Stimulated activated CD4-positive, alpha-beta T cell treated with anti-CD3 and anti-CD28 coated beads, Interleukin-4, amount 100 ng/mL, for 1 hour (primary cell): ENCODE results near the gene MADCAM1.
"Not testable (repeated sequence)": the region's sequence is repeated elsewhere in the genome, so short reads cannot be mapped to it uniquely, and the experiment has no call there.

Experiments
- DNase-seq: peaks from one replicate; pipeline ENCODE4 v3.0.0-alpha.2; 2020

Gene MADCAM1

DNA sequence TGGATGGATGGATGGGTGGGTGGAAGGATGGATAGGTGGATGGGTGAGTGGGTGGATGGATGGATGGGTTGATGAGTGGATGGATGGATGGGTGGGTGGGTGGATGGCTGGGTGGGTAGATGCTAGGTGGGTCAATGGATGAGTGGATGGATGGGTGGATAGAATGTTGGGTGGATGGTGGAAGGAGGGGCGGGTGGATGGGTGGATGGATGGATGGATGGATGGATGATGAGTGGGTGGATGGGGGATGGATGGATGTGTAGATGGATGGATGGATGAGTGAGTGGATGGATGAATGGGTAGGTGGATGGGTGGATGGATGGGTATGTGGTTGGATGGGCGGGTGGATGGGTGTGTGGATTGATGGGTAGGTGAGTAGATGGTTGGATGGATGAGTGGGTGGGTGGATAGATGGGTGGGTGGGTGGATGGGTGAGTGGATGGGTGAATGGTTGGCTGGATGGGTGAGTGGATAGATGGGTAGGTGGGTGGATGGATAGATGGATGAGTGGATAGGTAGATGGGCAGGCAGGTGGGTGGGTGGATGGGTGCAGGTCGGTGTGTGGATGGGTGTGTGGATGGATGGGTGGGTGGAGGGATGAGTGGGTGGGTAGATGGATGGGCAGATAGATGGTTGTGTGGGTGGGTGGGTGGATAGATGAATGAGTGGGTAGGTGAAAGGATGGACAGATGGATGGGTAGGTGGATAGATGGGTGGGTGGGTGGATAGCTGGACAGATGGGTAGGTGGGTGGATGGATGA lies 31.1 kb upstream of the MADCAM1 start:
- no peak for DNase-seq

DNA sequence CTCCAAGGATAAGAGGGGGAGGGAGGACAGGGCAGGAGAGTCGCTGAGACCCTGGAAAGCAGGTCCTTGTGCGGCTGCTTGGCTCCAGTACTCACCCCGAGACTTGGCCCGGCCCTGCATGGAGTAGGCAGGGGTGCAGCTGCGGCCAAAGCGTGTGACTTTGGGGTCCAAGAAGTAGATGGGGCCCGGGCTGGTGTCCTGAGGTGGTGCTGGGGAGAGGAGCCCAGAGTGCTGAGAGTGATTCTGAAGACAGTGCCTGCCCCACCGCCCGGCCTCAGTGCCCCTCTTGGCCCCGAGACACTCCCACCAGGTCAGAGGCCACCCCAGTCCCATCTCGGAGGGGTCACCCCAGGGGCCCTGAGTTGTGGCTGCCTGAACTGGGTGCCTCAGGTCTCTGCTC lies 28.7 kb upstream of the MADCAM1 start:
- DNase-seq = no peak

DNA sequence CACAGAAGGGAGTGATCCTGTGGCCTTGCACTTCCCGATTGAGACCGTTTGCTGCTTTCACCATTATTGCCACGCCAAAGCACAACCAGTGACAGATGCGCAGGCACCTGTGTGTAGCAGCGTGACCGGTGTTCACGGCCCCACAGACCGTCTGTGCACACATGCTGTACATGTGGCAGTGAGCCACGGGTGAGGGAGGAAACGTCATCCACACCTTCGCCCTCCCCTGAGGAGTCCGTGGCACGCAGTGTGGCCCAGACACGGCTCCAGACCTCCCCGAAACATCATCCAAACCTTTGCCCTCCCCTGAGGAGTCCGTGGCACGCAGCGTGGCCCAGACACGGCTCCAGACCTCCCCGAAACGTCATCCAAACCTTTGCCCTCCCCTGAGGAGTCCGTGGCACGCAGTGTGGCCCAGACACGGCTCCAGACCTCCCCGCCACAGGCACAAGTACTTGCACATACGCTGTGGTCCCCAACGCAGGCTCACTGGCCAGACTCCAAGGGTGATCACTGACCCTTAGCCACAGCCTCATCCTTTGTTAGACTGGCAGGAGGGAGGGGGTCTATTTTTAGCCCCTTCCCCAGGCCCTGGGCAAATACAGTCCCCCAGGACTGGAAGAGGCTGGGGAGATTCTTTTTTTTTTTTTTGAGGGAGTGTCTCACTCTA lies 27.6 kb upstream of the MADCAM1 start:
- no peak for DNase-seq

GRCh38 chr19:469833-470232 lies 26.5 kb upstream of the MADCAM1 start:
- DNase-seq = no peak

- DNase-seq = no peak
These were observed 25.6 kb upstream of the MADCAM1 start for GRCh38 chr19:470701-471100.

GRCh38 chr19:472005-472858 lies 24.1 kb upstream of the MADCAM1 start:
- no peak for DNase-seq

DNA sequence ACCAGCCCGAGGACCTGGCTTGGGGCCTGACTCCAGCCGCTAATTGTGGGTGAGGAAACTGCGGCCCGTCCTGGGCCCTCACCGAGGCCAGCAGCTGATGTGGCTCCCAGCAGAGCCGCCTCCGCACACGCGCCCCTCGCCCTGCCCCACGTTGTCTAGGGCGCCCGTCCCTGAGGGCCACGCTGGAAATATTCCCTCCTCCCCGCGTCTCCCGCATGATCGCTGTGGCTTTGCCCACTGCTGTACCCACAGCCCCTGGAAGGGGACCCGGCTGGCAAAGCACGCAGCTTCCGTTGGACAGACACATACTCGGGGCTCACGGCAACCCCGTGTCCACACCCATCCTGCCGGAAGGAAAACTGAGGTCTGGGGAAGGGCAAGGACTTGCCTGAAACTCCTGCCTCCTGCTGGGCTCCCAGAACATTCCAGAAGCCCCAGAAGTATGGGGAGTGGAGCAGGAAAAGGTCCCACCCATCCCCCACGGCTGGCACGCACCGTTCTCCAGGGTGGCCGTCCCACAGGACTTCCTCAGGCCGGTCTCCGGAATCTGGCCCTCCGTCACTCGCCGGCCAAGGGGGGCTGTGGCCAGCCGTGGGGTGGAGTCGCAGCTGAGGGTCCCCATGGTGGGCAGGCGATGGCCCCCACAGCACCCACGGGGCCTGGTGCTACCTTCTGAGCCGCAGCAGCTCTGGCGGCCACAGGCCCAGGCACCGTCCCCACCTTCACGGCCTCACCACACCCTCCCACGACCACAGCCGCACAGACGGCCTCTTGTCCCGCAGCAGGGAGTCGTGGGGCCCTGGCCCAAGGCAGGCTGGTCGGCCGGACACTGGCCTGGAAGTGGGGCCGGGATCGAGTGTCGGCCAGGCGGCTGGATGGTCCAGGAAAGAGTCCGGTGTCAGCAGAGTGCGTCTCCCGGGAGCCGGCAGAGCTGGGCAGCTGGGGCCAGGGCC lies 21.9 kb upstream of the MADCAM1 start:
- DNase-seq = no peak

DNA sequence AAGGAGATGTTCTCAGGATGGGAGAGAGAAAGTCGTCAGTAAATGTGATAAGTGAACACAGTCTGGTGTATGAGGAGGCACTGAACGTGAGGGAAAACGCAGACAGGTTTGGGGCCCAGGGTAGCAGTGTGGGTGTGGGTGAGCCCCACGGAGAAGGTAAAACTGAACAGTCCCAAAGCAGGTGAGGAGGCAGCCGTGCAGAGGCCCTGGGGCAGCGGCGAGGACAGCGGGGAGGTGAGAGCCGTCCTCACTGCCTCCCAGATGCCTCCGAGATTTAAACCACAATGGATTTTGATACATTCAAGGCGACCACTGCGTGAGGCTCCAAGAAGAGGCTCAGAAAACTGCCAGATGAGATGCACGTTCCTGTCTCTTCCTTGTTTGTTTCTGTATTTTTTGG lies 20.9 kb upstream of the MADCAM1 start:
- no peak for DNase-seq

GRCh38 chr19:478236-478903 lies 17.9 kb upstream of the MADCAM1 start:
- no peak for DNase-seq

DNA sequence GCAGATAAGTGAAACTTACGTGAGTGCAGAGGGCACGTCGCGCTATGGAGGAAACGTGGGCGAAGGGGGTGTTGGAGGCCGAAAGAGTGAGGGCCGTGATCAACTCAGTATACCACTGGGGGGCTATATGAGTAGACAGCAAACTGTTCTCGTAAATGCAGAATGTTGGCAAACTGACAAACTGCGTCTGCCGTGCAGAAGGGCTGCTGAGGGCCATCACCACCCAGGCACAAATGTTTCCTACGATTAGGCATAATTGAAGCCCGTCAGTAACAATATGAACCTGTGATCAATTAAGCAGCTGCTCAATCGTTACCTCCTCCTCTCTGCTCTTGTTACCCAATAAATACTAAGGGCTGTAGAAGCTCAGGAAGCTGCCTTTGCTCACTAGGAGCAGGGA lies 17.3 kb upstream of the MADCAM1 start:
- DNase-seq = no peak

GRCh38 chr19:480016-480855 lies 16.1 kb upstream of the MADCAM1 start:
- DNase-seq = peak; percentile 34

DNA sequence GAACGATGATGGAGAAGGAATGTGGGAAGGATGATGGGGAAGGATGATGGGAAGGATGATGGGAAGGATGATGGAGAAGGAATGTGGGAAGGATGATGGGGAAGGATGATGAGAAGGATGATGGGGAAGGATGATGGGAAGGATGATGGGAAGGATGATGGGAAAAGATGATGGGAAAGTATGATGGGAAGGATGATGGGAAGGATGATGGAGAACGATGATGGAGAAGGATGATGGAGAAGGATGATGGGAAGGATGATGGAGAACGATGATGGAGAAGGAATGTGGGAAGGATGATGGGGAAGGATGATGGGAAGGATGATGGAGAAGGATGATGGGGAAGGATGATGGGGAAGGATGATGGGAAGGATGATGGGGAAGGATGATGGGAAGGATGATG lies 15.2 kb upstream of the MADCAM1 start:
- DNase-seq = not testable (repeated sequence)

GRCh38 chr19:482186-483041 lies 13.9 kb upstream of the MADCAM1 start:
- DNase-seq = no peak

- no peak for DNase-seq
These were observed 12.8 kb upstream of the MADCAM1 start for GRCh38 chr19:483332-484072.

DNA sequence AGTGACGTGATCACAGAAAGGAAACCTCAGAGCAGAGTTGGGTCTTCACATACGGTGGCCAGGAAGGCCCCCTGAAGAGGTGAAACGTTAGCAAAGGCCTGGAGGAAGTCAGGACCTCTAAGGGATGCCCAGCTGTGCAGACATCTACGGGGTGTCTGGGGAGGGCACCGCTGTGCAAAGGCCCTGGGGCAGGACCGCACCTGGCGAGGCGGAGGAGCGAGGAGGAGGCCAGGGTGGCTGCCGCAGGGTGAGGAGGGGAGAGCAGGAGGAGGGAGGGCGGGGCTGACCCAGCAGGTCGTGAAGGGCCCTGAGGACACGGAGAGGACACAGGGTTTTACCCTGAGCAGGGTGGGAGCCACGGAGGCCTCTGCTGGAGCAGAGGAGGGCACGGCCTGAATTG lies 11.8 kb upstream of the MADCAM1 start:
- DNase-seq = no peak

- no peak for DNase-seq
These were observed 11.2 kb upstream of the MADCAM1 start for GRCh38 chr19:485077-485476.

- no peak for DNase-seq
These were observed 10.6 kb upstream of the MADCAM1 start for GRCh38 chr19:485583-486236.
